ENCODE results near the gene ADPRHL1.

ADPRHL1 gene

GRCh38 chr13:113417836-113418721 is 35.2 kb downstream of the ADPRHL1 start:
- DNase-seq (ENCODE audit: low read depth in 2 of 2), result no peak

DNA sequence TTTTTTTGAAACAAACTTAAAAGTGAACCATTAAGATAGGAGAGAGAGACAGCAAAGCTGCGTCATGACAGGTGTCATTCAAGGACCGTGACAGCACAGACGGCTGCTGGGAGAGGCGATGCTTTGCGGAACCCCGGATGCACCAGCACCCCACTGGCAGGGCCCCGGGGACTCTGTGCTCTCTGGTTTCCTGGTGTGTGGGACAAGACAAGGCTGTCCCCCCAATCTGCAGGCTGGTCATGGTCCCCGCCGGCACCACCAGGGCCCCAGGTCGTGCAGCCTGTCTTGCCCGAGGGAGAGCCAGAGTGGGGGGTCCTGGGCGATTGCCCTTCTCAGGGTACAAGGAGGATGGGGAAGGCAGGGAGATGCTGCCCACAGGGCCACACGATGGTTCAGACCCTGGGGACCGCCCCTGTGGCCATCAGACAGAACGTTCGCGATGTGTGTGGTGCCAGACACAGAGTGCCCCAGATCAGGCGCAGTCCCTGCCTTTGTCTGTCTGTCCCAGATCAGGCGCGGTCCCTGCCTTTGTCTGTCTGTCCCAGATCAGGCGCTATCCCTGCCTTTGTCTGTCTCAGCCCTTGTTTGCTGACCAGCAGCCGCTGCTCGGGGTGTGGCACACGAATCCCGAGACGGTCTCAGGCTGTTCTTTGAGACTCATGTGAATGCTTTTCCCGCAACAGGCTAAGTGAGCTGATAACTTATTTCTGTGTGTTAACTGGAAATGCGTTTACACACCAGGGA is 36.1 kb downstream of the ADPRHL1 start:
- no peak for DNase-seq (ENCODE audit: low read depth in 2 of 2)

DNA sequence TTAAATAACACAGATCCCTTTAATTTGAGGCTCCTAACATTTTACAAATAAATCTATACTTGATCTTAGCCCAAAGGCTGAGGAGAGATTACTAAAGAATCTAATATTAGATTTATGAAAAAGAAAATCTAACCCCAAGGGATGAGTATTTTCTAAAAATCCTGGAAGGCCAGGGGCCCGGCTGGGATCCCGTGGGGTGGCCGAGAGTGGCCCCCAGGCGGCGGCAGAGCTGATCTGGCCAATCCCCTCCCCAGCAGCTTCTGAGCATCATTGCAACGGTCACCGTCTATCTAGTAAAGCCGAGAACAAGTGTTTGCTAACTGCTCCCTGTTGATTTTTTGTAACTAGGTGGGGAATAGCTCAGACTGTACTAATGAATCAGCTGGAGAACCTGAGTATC is 37.5 kb downstream of the ADPRHL1 start:
- DNase-seq (ENCODE audit: low read depth in 2 of 2), result no peak

DNA sequence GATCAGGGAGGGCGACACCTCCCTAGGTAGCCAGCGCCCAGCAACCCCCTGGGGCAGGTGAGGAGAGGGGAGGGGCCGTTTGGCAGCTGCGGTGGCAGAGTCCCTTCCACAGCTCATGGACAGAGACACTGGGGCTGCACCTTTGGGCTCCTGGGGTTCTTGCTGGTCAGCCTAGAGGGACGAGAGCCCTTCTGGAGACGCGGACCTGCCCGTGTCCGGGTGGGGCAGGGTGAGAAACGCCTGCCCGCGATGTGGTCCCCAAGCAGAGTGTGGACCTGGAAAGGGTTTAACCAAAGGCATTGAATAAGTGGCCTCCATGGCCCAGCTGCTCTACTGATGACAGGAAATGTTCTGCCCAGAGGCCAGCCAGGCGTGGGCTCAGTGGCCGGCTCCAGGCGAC is 38.3 kb downstream of the ADPRHL1 start:
- no peak for DNase-seq (ENCODE audit: low read depth in 2 of 2)

DNA sequence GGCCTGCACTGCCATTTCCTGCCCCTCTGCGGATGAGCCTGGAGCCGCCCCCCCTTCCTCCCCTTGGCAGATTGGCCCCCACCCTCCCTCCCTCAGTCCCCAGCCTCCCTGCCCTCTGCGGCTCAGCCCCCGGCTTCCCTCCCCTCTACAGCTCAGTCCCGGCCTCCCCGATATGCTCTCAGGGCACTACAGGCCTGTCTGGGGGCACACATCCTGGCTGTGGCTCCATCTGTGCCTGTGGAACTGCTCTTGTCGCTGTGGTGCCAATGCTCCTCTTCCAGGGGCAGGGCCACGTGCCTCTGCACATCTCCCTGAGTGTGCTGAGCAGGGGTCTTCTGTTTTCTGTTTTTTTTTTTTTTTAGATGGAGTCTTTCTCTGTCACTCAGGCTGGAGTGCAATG is 39.0 kb downstream of the ADPRHL1 start:
- DNase-seq (ENCODE audit: low read depth in 2 of 2), result no peak

GRCh38 chr13:113413898-113414282 is 39.4 kb downstream of the ADPRHL1 start:
- no peak for DNase-seq (ENCODE audit: low read depth in 2 of 2)

DNA sequence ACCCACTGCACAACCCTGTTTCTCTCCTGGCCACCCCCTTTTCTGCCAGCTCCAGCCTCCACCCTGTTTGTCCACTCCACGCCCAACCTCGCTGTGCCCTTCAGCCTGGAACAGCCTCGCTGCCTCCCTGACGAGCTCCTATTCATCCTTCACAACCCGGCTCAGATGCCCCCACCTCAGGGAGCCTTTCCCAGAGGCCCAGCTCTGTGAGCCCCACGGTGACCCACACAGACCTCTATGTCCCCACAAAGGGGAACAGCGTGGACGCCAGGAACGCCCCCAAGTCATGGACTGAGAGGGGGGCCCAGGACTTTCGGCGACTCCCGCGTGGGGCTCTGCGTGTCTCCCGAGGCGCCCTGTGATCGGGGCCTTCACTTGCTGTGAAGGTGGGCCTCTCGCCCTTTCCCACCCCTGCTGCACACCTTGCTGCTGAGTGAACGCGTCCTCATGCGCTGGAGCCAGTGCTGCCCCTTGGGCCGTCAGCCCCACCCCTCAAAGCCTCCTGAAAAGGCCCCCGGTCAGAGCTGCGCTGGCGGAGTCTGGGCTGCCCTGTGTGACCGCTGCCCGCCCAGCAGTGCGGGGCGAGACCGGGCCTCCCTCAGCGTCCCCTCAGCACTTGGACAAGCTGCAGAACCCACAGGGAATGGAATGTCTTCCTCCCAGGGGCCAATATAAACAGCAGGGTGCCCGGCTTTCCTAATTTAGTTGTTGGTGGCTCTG is 40.0 kb downstream of the ADPRHL1 start:
- DNase-seq (ENCODE audit: low read depth in 2 of 2), result no peak

DNA sequence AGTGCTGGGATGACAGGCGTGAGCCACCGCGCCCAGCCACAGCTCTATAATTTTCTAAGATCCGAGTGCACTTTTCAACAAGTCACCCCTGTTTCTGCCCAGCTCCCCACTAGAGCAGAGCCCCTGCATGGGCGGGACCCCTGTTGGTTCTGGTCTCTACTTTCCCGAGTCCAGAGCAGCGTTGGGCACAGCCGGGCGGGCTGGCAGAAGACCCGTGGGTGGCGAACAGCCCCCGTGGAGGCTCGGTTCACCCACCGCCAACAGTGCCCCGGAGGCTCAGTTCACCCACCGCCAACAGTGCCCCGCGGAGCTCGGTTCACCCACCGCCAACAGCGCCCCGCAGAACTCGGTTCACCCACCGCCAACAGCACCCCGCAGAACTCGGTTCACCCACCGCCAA is 40.8 kb downstream of the ADPRHL1 start:
- DNase-seq (ENCODE audit: low read depth in 2 of 2), result no peak

DNA sequence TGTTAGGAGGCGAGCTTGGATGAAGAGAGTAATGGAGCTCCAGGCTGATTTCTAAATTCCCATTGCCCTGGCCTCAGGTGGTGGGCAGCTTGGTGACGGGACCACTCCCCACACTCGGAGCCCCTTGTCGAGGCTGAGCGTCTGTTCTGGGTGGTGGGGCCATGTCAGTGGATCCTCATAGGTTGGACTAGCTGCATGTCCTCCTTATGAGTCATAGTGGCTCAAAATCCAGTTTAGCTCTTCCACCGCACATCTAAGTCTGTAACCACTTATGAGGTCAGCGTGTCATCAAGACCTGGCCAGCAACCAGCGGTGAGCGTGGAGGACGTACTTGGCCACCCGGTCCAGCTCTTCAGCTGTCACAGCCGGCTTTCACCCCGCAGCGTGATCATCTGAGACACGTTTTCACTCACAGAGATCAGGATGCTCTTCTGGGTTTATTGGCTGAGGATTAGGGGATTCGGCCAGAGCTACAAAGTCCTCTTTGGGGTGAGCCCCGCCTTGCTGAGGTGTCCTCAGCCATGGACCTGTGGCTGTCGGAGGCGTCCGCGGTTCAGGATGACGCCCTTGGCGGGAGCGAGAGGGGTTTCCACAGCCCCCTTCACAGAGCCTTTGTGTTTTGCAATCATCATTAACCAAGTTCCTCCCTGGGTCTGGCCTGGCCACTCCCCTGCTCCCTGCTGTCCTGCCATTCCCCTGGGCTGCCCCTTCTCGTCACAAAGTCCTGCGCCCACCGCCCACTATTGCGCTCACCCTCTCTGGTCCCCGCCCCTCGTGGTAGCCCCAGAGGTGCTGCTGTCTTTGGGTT is 41.9 kb downstream of the ADPRHL1 start:
- DNase-seq (ENCODE audit: low read depth in 2 of 2), result no peak

GRCh38 chr13:113410472-113411201 is 42.7 kb downstream of the ADPRHL1 start:
- no peak for DNase-seq (ENCODE audit: low read depth in 2 of 2)

DNA sequence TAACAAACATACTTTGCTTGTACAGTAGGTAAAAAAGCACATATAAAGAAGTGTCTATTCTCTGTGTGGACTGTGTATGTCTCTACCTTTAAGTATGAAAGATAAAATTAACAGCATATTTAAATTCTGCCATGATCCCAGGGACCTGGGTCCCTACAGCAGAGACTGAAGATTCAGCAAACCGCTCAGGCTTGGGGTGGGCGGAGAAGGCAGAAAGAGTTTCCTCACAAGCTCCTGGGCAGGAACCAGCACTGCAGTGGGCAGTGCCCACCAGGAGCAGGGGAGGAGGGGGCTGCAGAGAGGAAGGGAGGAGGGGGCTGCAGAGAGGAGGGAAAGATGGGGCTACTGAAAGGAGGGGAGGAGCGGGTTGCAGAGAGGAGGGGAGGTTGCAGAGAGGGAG is 44.7 kb downstream of the ADPRHL1 start:
- DNase-seq (ENCODE audit: low read depth in 2 of 2), result no peak

DNA sequence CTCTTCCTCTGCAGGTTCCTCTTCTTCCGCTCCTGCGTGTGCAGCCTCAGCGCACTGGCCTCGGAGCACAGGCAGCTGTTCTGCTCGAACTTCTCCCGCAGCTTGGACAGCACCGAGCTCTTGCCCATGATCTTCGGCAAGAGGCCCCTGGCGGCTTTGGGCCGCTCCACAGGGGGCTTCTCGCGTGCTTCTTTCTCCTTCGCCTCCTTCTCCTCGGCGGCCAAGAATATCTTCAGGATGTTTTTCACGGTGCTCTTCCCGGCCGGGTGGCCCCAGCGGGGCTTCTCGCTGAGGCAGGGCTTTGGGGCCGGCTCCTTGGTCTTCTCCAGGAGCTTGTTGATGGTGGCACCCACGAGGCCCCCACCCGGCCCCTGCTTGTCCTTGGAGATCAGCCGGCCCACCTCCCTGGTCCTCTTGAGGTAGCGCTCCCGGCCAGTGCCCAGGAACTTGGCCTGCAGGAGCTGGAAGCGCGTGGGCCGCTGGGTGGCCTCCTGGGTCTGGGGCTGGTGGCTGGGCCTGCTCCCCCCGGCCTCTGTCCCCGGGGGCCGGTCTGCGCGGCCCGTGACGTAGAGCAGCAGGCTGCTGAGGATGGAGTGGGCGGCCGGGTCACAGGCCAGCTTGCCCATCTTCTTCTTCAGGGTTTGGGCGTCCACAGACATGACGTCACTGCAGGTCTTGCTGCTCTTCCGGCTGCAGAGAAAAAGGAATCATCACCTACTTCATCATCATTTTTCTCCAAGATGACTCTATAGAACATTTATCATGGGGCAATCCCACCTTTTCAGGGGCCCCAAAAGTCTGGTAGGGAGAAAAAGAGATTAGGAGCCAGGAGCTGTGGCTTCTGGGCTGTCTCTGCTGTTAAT is 45.5 kb downstream of the ADPRHL1 start:
- DNase-seq (ENCODE audit: low read depth in 2 of 2), result no peak

DNA sequence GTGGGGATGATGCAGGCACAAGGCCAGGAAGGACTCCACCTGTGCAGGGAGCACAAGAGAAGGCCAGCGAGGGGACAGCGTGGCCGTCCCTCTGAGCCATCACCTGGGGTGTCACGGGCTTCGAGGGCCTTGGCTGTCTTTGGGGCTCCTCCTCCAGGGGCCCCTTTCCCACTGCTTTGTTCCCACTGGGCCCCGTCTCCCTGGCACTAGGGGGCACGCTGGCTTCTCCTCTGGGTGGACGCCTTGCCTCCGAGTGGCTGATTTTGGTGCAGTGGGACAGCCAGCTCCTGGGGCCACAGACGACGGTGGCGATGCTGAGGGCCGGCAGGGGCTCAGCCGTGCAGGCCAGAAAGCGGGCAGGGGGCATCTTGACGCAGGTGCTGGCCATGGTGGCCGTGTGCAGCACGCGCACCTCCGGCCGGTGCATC is 46.2 kb downstream of the ADPRHL1 start:
- no peak for DNase-seq (ENCODE audit: low read depth in 2 of 2)

DNA sequence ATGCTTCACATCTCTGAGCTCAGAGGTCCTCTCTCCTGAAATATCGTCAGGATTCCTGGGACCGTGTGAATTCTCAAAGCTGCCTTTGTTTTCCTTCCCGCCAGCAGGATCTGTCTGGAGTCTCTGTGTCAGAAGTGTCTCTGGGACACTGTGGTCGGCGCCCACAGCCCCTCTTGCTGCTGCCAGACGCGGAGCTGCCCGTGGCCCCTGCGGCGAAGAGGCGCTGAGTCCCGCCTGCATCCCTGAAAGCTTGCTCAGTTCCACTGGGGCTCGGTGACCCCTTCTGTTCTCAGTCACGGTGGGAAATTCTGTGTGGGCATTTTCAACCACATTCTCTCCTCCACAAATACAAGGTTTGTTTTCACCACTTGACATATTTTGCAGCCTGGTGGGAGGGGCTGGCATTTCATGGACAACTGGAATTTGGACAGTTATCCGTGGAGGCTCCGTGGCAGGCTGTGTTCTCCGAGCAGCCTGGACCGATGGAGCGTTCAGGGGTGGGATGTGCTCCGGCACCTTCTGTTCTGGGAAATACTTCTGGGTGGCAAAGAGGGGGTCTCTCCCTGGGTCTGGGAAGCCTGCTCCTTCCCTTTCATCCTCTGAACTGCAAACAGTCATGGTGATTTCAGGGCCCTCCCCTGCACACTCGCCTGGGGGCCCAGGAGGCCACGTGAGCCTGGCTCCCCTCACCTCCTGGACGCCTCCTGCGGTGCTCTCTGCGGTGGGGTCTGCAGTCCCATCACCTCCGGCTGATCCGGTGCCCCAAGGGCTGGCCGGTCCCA is 46.8 kb downstream of the ADPRHL1 start:
- no peak for DNase-seq (ENCODE audit: low read depth in 2 of 2)

GRCh38 chr13:113405481-113406300 is 47.6 kb downstream of the ADPRHL1 start:
- no peak for DNase-seq (ENCODE audit: low read depth in 2 of 2)

GRCh38 chr13:113404723-113405471 is 48.4 kb downstream of the ADPRHL1 start:
- no peak for DNase-seq (ENCODE audit: low read depth in 2 of 2)

- DNase-seq (ENCODE audit: low read depth in 2 of 2), result no peak
Observed at GRCh38 chr13:113404366-113404722, 48.9 kb downstream of the ADPRHL1 start.
